Tibial nerve (tissue), 4 donors: ENCODE data around the gene SIK2. TPM values are rescaled to one million over a fixed set of nuclear protein-coding genes. Genes with fewer than 3 reads are reported as not detected.

Experiments
- DNase-seq, 2 donors: peaks; one replicate each; pipeline ENCODE4 v3.0.0-alpha.2; 2019; ENCODE audit warnings: low spot score in 2 of 2
- H3K27ac ChIP-seq, 4 donors: fragments of 200-600 bp; sonication (generic) in 3 of 4; one replicate each; pipeline ENCODE4 v1.5.1; 2017 to 2019; ENCODE audit warnings: mild to moderate bottlenecking in 1 of 4
- H3K27me3 ChIP-seq, 2 donors: fragments of 200-600 bp; sonication (generic) in 1 of 2; one replicate each; pipeline versions ENCODE4 v1.5.1 to v1.6.0; 2017 to 2019
- H3K36me3 ChIP-seq, 3 donors: fragments of 200-600 bp; sonication (generic); one replicate each; pipeline ENCODE4 v1.5.1; 2018 to 2019
- H3K4me1 ChIP-seq, 4 donors: fragments of 200-600 bp; sonication (generic) in 3 of 4; one replicate each; pipeline ENCODE4 v1.5.1; 2017 to 2019
- H3K4me3 ChIP-seq, 4 donors: fragments of 200-600 bp; sonication (generic) in 3 of 4; one replicate each; pipeline ENCODE4 v1.5.1; 2017 to 2019; ENCODE audit warnings: mild to moderate bottlenecking in 1 of 4, moderate library complexity in 1 of 4
- H3K9me3 ChIP-seq, 4 donors: fragments of 200-600 bp; sonication (generic) in 3 of 4; one replicate each; pipeline ENCODE4 v1.5.1; 2017 to 2019
- EP300 ChIP-seq, 2 donors: sonication (generic); formaldehyde crosslinking; IDR thresholded peaks; one replicate each; pipeline ENCODE4 v1.6.1; 2017; ENCODE audit warnings: antibody characterized with exemption in 2 of 2, mild to moderate bottlenecking in 1 of 2
- POLR2A ChIP-seq, 2 donors: fragments of 450-650 bp; IDR thresholded peaks; one replicate each; pipeline ENCODE4 v1.6.1; 2017; ENCODE audit warnings: antibody characterized with exemption in 2 of 2, mild to moderate bottlenecking in 2 of 2, moderate library complexity in 2 of 2
- WGBS, 2 donors: methylation state at CpG; one replicate each; pipeline ENCODE4 v1.1.5; 2018; 5-methylcytosine and 5-hydroxymethylcytosine counted together
- total RNA-seq, 4 donors: library from RNA; depleted of rRNA; stranded (reverse); fragments of >200 nt; gene quantifications; one replicate each; pipeline ENCODE4 v1.1.0, GENCODE V29; 2016
- TF ChIP-seq, protein P1 (sequence below), 5 experiments: fragments of 200-600 bp in 3 of 5; fragments of 450-650 bp in 2 of 5; sonication (generic) in 3 of 5; IDR thresholded peaks; one replicate each; pipeline ENCODE4 v1.5.1; 2016 to 2019; ENCODE audit warnings: antibody characterized with exemption in 5 of 5, mild to moderate bottlenecking in 3 of 5, moderate library complexity in 2 of 5

The SIK2 gene
- total RNA-seq, 4 donors from 2014 or later = 19.7 to 27.6 (median 24.1) TPM

- 57 to 69% methylated on average over 10 of the region's 10 CpGs for WGBS, 2 donors
- peaks cover 0 to 55% (median 41%) of the 10 kb centered on the region in 4 donors for H3K4me1 ChIP-seq
Measured at GRCh38 chr11:111729071-111729830, 127.0 kb downstream of the SIK2 start.

DNA sequence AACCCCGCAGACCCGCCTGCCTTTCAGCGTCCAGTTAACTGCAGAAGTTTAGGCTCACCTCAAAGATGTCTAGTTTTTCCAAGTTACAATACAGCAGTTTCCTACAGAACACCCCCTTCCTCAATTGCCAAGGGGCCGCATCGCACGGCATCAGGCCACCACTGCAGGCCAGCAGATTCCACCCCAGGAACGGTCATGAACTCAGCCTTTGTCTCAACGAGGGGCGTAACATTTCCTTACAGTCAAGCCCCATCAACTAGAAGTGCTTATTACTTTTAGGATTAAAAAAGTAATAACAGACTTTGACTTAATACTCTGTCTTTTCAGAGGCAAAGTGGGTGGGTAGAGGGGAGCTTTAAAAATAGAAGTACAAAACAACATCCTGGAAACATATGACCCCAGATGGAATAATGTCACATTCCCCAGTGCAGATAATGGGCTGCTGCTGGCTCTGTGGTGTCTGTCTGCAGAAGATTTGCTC lies 127.6 kb downstream of the SIK2 start:
- Histone ChIP-seq H3K4me3 (no peak overlapping the region), H3K36me3 (peaks cover 0 to 27% (median 0%) of the 10 kb centered on the region in 3 donors), H3K27ac (peak overlapping the region in 2 of 4 donors; percentile 98 to 99), H3K9me3 (no peaks in the 10 kb centered on the region), H3K27me3 (no peaks in the 10 kb centered on the region), H3K4me1 (peaks cover 0 to 61% (median 47%) of the 10 kb centered on the region in 4 donors)
- DNase-seq = no peak
- TF ChIP-seq, protein P1, sequence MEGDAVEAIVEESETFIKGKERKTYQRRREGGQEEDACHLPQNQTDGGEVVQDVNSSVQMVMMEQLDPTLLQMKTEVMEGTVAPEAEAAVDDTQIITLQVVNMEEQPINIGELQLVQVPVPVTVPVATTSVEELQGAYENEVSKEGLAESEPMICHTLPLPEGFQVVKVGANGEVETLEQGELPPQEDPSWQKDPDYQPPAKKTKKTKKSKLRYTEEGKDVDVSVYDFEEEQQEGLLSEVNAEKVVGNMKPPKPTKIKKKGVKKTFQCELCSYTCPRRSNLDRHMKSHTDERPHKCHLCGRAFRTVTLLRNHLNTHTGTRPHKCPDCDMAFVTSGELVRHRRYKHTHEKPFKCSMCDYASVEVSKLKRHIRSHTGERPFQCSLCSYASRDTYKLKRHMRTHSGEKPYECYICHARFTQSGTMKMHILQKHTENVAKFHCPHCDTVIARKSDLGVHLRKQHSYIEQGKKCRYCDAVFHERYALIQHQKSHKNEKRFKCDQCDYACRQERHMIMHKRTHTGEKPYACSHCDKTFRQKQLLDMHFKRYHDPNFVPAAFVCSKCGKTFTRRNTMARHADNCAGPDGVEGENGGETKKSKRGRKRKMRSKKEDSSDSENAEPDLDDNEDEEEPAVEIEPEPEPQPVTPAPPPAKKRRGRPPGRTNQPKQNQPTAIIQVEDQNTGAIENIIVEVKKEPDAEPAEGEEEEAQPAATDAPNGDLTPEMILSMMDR (IDR thresholded peaks at IDR 0.05) = no peak
- TF ChIP-seq POLR2A (IDR thresholded peaks at IDR 0.05) = no peak
- TF ChIP-seq EP300 (IDR thresholded peaks at IDR 0.05) = no peak
- WGBS, 2 donors = 36 to 38% methylated on average over 9 of the region's 9 CpGs

More at GRCh38 chr11:111729071-111729830, 127.0 kb downstream of the SIK2 start:
- Histone ChIP-seq H3K4me3 (no peak overlapping the region), H3K36me3 (peaks cover 0 to 34% (median 6%) of the 10 kb centered on the region in 3 donors), H3K9me3 (no peaks in the 10 kb centered on the region), H3K27ac (peak overlapping the region in 3 of 4 donors; percentile 5 to 99 (median 98)), H3K27me3 (no peaks in the 10 kb centered on the region)
- TF ChIP-seq EP300 (IDR thresholded peaks at IDR 0.05) (no peak), POLR2A (IDR thresholded peaks at IDR 0.05) (no peak)
- TF ChIP-seq, protein P1 (IDR thresholded peaks at IDR 0.05) = no peak
- DNase-seq = no peak

DNA sequence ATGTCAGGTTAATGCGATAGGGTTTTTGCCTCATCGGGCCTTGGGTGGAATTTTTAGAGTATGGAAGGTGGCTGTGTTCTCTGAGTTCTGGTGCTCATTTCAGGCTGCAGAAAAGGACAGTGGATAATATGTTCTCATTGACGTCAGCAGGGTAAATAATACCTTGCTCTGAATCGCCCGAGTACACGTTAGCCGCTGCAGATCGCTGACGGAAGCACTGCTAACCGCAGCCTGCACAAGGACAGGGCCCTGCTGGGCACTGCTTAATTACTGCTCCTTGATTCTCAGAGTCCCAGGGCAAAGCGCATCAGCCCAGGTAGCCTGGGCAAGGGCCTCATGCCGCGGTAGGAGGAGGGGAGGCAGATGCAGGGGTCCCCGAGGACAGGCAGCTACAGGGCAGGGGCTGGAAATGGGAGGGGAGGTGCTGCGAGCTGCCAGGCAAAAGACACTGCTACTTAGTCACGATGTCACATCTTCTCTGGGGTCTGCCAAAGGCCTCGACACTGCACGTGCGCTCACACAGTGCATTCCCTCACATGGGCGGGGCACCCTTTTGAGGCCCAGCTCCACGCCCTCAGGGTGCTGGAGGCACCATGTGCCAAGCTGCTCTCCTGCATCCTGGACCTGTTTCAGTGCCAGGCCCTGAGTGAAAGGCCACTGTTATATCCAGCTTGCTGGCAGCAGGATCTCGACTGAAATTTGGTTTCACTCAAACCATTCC lies 128.8 kb downstream of the SIK2 start:
- WGBS, 2 donors = 57 to 63% methylated on average over 22 of the region's 22 CpGs
- Histone ChIP-seq H3K36me3 (peaks cover 0 to 16% (median 0%) of the 10 kb centered on the region in 3 donors), H3K9me3 (no peaks in the 10 kb centered on the region), H3K27me3 (no peaks in the 10 kb centered on the region), H3K4me1 (peaks cover 0 to 71% (median 51%) of the 10 kb centered on the region in 4 donors), H3K4me3 (no peak overlapping the region), H3K27ac (peak overlapping the region; percentile 31 to 99 (median 94))
- TF ChIP-seq EP300 (IDR thresholded peaks at IDR 0.05) = peak in 1 of 2 donors; percentile 49
- TF ChIP-seq, protein P1 (IDR thresholded peaks at IDR 0.05) = no peak
- no peak for DNase-seq

DNA sequence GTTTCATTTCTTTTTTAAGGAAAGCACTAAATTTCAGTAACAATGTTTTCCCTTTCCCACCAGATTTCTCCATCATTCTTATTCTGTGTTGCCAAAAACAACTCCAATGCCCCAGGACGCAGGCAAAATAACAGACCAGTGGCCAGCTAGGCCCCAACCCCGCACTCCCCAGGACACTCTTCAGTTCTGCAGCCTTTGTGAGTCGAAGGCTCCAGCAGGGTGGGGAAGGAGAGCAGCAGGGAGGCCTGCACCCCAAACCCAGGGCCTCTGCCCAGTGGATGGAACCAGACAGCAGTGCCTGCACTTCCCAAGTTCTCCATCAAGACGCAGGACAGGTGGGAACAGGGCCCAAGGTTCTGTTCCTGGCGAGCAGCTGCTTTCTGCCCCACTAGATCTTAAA lies 129.6 kb downstream of the SIK2 start:
- no peak overlapping the region for H3K4me3 ChIP-seq
- H3K27me3 ChIP-seq = no peaks in the 10 kb centered on the region
- H3K36me3 ChIP-seq = peaks cover 0 to 8% (median 0%) of the 10 kb centered on the region in 3 donors
- peak overlapping the region; percentile 31 to 99 (median 94) for H3K27ac ChIP-seq
- WGBS, 2 donors = 38 to 57% methylated on average over 5 of the region's 5 CpGs
- TF ChIP-seq, protein P1 (IDR thresholded peaks at IDR 0.05) = no peak
- TF ChIP-seq POLR2A (IDR thresholded peaks at IDR 0.05) = no peak
- TF ChIP-seq EP300 (IDR thresholded peaks at IDR 0.05) = no peak
- H3K4me1 ChIP-seq = peaks cover 0 to 79% (median 59%) of the 10 kb centered on the region in 4 donors
- DNase-seq = no peak
- H3K9me3 ChIP-seq = no peaks in the 10 kb centered on the region
